GM12872 (cell line): Measurements from ENCODE around the gene UNG.

ENCODE experiments used
- CTCF ChIP-seq: IDR thresholded peaks from 3 replicates; pipeline ENCODE4 v1.5.1; 2011; ENCODE audit warnings: low read depth, mild to moderate bottlenecking, low read length, moderate library complexity; ENCODE audit not compliant: insufficient read depth

UNG gene

GRCh38 chr12:109115758-109116610 is 18.6 kb downstream of the UNG start, which contains the start of gene ACACB:
Gene ACACB, plus strand, starts transcription at chr12:109116587. Its CDS starts 22,819 bp downstream, at chr12:109139406.
- no peak for TF ChIP-seq CTCF

- TF ChIP-seq CTCF, result no peak
Measured at GRCh38 chr12:109116611-109116949, 19.2 kb downstream of the UNG start.

- TF ChIP-seq CTCF, result no peak
Measured at GRCh38 chr12:109120095-109120494, 22.7 kb downstream of the UNG start.

- TF ChIP-seq CTCF, result no peak
Measured at GRCh38 chr12:109120557-109120956, 23.2 kb downstream of the UNG start.

- TF ChIP-seq CTCF, result no peak
Measured at GRCh38 chr12:109121346-109121880, 24.0 kb downstream of the UNG start.

- TF ChIP-seq CTCF, result no peak
Measured at GRCh38 chr12:109124878-109125648, 27.7 kb downstream of the UNG start.

- TF ChIP-seq CTCF, result no peak
Measured at GRCh38 chr12:109125791-109126190, 28.4 kb downstream of the UNG start.
